Measurements from ENCODE around the gene ACACA. TPM values are rescaled to one million over a fixed set of nuclear protein-coding genes. Genes with fewer than 3 reads are reported as not detected.

Gene ACACA
- total RNA-seq, 3 donors from 2014 or later (not counting 1 experiment from before 2014, with no cell fraction given), result 22.9 to 23.9 (median 23.6) TPM

DNA sequence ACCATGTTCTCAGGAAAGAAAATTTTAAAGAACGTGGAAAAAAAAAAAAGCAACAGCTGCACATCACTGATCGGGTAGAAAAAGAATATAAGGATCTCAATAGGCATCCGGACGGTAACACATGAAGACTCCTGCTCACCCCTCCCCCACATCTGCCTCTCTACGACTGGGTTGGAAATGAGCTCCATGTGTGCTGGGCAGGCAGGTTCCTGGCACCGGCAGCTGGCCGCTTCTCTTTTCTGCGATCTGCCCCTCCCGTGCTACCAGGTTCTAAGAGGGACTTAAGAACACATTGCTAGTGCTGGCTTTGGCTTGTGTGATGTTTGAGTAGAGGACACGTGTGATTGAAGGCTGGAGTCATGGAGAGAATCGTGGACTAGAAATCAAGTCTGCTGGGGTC is 342.4 kb downstream of the ACACA start:
- no peak overlapping the region for H3K27ac ChIP-seq (ENCODE audit: low read length)
- no peak overlapping the region for H3K4me3 Mint-ChIP-seq
- H3K4me1 ChIP-seq (ENCODE audit: control insufficient read depth, insufficient read depth, low read length), result no peaks in the 10 kb centered on the region
- no peaks in the 10 kb centered on the region for H3K36me3 Mint-ChIP-seq
- no peaks in the 10 kb centered on the region for H3K9me3 Mint-ChIP-seq
- H3K36me3 ChIP-seq (ENCODE audit: control insufficient read depth, insufficient read depth, low read length), result no peaks in the 10 kb centered on the region
- intact Hi-C loops (cut with micrococcal nuclease), result no loop called here
- WGBS (ENCODE audit: insufficient coverage), result 85% methylated on average over 11 of the region's 11 CpGs
- H3K27ac Mint-ChIP-seq, result no peak overlapping the region
- H3K9me3 ChIP-seq (ENCODE audit: control insufficient read depth, insufficient read depth, low read length), result no peaks in the 10 kb centered on the region
- peaks cover 0 to 5% of the 10 kb centered on the region in 2 donors for H3K4me1 Mint-ChIP-seq
- H3K4me3 ChIP-seq (ENCODE audit: low read length), result no peak overlapping the region
- no peak for ATAC-seq
- TF ChIP-seq, protein P1, sequence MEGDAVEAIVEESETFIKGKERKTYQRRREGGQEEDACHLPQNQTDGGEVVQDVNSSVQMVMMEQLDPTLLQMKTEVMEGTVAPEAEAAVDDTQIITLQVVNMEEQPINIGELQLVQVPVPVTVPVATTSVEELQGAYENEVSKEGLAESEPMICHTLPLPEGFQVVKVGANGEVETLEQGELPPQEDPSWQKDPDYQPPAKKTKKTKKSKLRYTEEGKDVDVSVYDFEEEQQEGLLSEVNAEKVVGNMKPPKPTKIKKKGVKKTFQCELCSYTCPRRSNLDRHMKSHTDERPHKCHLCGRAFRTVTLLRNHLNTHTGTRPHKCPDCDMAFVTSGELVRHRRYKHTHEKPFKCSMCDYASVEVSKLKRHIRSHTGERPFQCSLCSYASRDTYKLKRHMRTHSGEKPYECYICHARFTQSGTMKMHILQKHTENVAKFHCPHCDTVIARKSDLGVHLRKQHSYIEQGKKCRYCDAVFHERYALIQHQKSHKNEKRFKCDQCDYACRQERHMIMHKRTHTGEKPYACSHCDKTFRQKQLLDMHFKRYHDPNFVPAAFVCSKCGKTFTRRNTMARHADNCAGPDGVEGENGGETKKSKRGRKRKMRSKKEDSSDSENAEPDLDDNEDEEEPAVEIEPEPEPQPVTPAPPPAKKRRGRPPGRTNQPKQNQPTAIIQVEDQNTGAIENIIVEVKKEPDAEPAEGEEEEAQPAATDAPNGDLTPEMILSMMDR (IDR thresholded peaks at IDR 0.05), result no peak
- DNase-seq, result no peak
- H3K27me3 ChIP-seq (ENCODE audit: control insufficient read depth, insufficient read depth, low read length), result no peaks in the 10 kb centered on the region
- peaks cover 8 to 17% of the 10 kb centered on the region in 2 donors for H3K27me3 Mint-ChIP-seq (ENCODE audit: low read depth in 2 of 2)

DNA sequence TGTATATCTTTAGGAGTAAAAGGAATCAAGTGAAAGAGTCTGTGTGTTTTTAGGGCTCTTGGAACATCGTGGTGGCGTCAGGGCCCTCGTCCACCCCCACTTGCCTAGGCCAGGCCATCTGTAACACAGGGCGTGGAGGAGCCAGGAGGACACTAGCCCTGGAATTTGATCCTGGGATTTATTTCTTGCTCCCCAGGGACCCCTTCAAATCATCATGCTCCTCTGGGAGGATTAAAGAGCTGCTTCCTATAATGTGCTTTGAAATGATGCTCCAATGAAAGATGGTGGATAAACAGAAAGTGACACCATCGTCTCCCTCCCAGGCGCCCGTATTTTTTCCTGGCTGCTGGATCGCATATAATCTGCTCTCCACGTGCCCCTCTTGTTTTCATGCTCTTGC is 344.6 kb downstream of the ACACA start:
- 93% methylated on average over 9 of the region's 9 CpGs for WGBS (ENCODE audit: insufficient coverage)

DNA sequence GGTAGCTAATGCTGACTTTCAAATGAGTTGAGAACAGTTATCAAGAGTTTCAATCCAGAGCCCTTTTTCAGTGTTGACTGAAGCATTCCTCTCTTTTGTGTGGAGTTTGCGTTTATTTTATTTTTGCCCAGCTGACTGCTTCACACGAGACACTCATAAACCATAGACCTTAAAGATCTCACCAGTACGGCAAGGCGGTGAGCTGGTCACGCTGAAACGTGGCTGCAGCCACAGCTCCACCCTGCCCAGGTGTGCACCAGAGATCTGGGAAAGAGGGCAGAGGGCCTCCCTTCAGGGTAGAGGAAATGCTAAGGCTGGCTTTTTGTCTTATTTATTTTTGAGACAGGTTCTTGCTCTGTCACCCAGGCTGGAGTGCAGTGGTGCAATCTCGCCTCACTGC is 345.7 kb downstream of the ACACA start:
- no peaks in the 10 kb centered on the region for H3K36me3 Mint-ChIP-seq
- Histone ChIP-seq H3K4me3 (ENCODE audit: low read length) (no peak overlapping the region), H3K9me3 (ENCODE audit: control insufficient read depth, insufficient read depth, low read length) (no peaks in the 10 kb centered on the region), H3K27me3 (ENCODE audit: control insufficient read depth, insufficient read depth, low read length) (no peaks in the 10 kb centered on the region), H3K4me1 (ENCODE audit: control insufficient read depth, insufficient read depth, low read length) (no peaks in the 10 kb centered on the region), H3K36me3 (ENCODE audit: control insufficient read depth, insufficient read depth, low read length) (peaks cover 14% of the 10 kb centered on the region), H3K27ac (ENCODE audit: low read length) (no peak overlapping the region)
- ATAC-seq (no peak), DNase-seq (no peak)
- intact Hi-C loops (cut with micrococcal nuclease), result no loop called here
- H3K27ac Mint-ChIP-seq, result no peak overlapping the region
- no peaks in the 10 kb centered on the region for H3K4me1 Mint-ChIP-seq
- 56% methylated on average over 6 of the region's 7 CpGs for WGBS (ENCODE audit: insufficient coverage)
- H3K4me3 Mint-ChIP-seq, result no peak overlapping the region
- TF ChIP-seq, protein P1 (IDR thresholded peaks at IDR 0.05), result no peak
- no peaks in the 10 kb centered on the region for H3K9me3 Mint-ChIP-seq
- no peaks in the 10 kb centered on the region for H3K27me3 Mint-ChIP-seq (ENCODE audit: low read depth in 2 of 2)

More for the DNA sequence above, 344.6 kb downstream of the ACACA start:
- no peak for DNase-seq
- no peaks in the 10 kb centered on the region for H3K27me3 ChIP-seq (ENCODE audit: control insufficient read depth, insufficient read depth, low read length)
- intact Hi-C loops (cut with micrococcal nuclease), result no loop called here
- H3K27ac ChIP-seq (ENCODE audit: low read length), result no peak overlapping the region
- Mint-ChIP-seq H3K4me1 (peaks cover 0 to 1% of the 10 kb centered on the region in 2 donors), H3K36me3 (no peaks in the 10 kb centered on the region), H3K9me3 (no peaks in the 10 kb centered on the region), H3K27ac (no peak overlapping the region), H3K27me3 (ENCODE audit: low read depth in 2 of 2) (peaks cover 3 to 7% of the 10 kb centered on the region in 2 donors), H3K4me3 (no peak overlapping the region)
- TF ChIP-seq, protein P1 (IDR thresholded peaks at IDR 0.05), result no peak
- no peak for ATAC-seq
- no peaks in the 10 kb centered on the region for H3K4me1 ChIP-seq (ENCODE audit: control insufficient read depth, insufficient read depth, low read length)
- H3K4me3 ChIP-seq (ENCODE audit: low read length), result no peak overlapping the region
- no peaks in the 10 kb centered on the region for H3K9me3 ChIP-seq (ENCODE audit: control insufficient read depth, insufficient read depth, low read length)
- peaks cover 3% of the 10 kb centered on the region for H3K36me3 ChIP-seq (ENCODE audit: control insufficient read depth, insufficient read depth, low read length)

DNA sequence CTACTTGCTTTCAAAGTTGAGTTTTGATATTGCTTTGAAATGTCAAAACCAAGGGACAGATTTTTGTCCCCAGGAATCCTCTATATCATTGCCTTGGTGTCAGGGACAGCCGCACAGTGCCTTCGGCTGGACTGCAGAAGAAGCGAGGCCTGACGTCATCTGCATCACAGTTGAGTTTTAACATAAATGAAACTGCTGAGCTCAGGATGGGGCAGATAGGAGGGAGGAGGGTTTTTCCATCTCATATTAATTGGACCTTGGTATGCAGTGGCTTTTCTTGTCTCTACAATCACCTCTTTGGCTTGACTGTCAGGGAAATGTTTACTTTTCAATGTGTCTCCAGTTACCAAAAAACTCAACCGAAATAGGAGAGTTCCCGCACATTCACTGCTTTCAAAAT is 346.5 kb downstream of the ACACA start:
- peaks cover 15% of the 10 kb centered on the region for H3K36me3 ChIP-seq (ENCODE audit: control insufficient read depth, insufficient read depth, low read length)
- WGBS (ENCODE audit: insufficient coverage), result 93% methylated on average over 6 of the region's 6 CpGs
- intact Hi-C loops (cut with micrococcal nuclease), result no loop called here
- no peaks in the 10 kb centered on the region for H3K36me3 Mint-ChIP-seq
- ATAC-seq, result no peak
- no peaks in the 10 kb centered on the region for H3K27me3 Mint-ChIP-seq (ENCODE audit: low read depth in 2 of 2)
- no peaks in the 10 kb centered on the region for H3K9me3 ChIP-seq (ENCODE audit: control insufficient read depth, insufficient read depth, low read length)
- no peaks in the 10 kb centered on the region for H3K27me3 ChIP-seq (ENCODE audit: control insufficient read depth, insufficient read depth, low read length)
- H3K4me3 ChIP-seq (ENCODE audit: low read length), result no peak overlapping the region
- H3K4me1 Mint-ChIP-seq, result no peaks in the 10 kb centered on the region
- H3K27ac ChIP-seq (ENCODE audit: low read length), result no peak overlapping the region
- TF ChIP-seq, protein P1 (IDR thresholded peaks at IDR 0.05), result no peak
- no peak overlapping the region for H3K27ac Mint-ChIP-seq
- no peaks in the 10 kb centered on the region for H3K9me3 Mint-ChIP-seq
- H3K4me1 ChIP-seq (ENCODE audit: control insufficient read depth, insufficient read depth, low read length), result no peaks in the 10 kb centered on the region
- no peak for DNase-seq
- H3K4me3 Mint-ChIP-seq, result no peak overlapping the region
